CD14-positive monocyte (primary cell): Measurements from ENCODE around the gene IFITM2. TPM values are rescaled to one million over a fixed set of nuclear protein-coding genes. Genes with fewer than 3 reads are reported as not detected.

Source experiments
- DNase-seq, 3 donors: peaks; one replicate each; pipeline ENCODE4 v3.0.0-alpha.2; 2011 to 2022
- H2AFZ ChIP-seq: 2 replicates; pipeline ENCODE4 v1.6.0; 2012; ENCODE audit warnings: mild to moderate bottlenecking, low read depth, low read length, inconsistent platforms; ENCODE audit not compliant: insufficient read depth, poor library complexity, severe bottlenecking
- H3K27ac ChIP-seq, 2 donors: 1 replicate in 1 of 2; 2 replicates in 1 of 2; pipeline ENCODE4 v1.5.1; 2012 to 2013; ENCODE audit warnings: low read length in 2 of 2, control low read depth in 1 of 2, inconsistent platforms in 1 of 2, low read depth in 1 of 2, mild to moderate bottlenecking in 1 of 2
- H3K27me3 ChIP-seq, 2 donors: one replicate each; pipeline versions ENCODE4 v1.6.0 to v1.6.1; 2011 to 2013; ENCODE audit warnings: low read length in 2 of 2; ENCODE audit not compliant: control insufficient read depth in 2 of 2, insufficient read depth in 2 of 2
- H3K36me3 ChIP-seq, 2 donors: replicated peaks in 1 of 2; 1 replicate in 1 of 2; 2 replicates in 1 of 2; pipeline versions ENCODE4 v1.5.1 to v1.6.1; 2012 to 2013; ENCODE audit warnings: low read length in 2 of 2, control low read depth in 1 of 2, inconsistent platforms in 1 of 2, mild to moderate bottlenecking in 1 of 2; ENCODE audit not compliant: insufficient read depth in 2 of 2, control insufficient read depth in 1 of 2
- H3K4me1 ChIP-seq, 2 donors: 1 replicate in 1 of 2; 2 replicates in 1 of 2; pipeline versions ENCODE4 v1.5.1 to v1.6.1; 2012 to 2013; ENCODE audit warnings: low read length in 2 of 2, control low read depth in 1 of 2, inconsistent platforms in 1 of 2, mild to moderate bottlenecking in 1 of 2, moderate library complexity in 1 of 2; ENCODE audit not compliant: insufficient read depth in 2 of 2, control insufficient read depth in 1 of 2
- H3K4me2 ChIP-seq: replicated peaks from 2 replicates; pipeline ENCODE3; 2012; ENCODE audit warnings: low read length, moderate library complexity, mild to moderate bottlenecking; ENCODE audit not compliant: poor library complexity, severe bottlenecking; ENCODE audit errors: extremely low read depth
- H3K4me3 ChIP-seq, 3 experiments: fragments of 200-600 bp in 1 of 3; sonication (generic) in 1 of 3; replicated peaks in 1 of 3; 1 replicate in 2 of 3; 2 replicates in 1 of 3; pipeline ENCODE4 v1.5.1; 2011 to 2013; ENCODE audit warnings: low read length in 3 of 3, mild to moderate bottlenecking in 3 of 3, control low read depth in 2 of 3, low read depth in 2 of 3, inconsistent platforms in 1 of 3, moderate library complexity in 1 of 3
- H3K79me2 ChIP-seq: 2 replicates; pipeline ENCODE4 v1.6.0; 2012; ENCODE audit warnings: mild to moderate bottlenecking, control low read depth, inconsistent platforms, low read length, moderate library complexity; ENCODE audit not compliant: insufficient read depth
- H3K9ac ChIP-seq: 2 replicates; pipeline ENCODE4 v1.6.0; 2017; ENCODE audit warnings: low read length, mild to moderate bottlenecking; ENCODE audit not compliant: insufficient read depth, poor library complexity, severe bottlenecking
- H3K9me3 ChIP-seq, 2 donors: replicated peaks in 1 of 2; 1 replicate in 1 of 2; 2 replicates in 1 of 2; pipeline versions ENCODE4 v1.5.1 to v1.6.1; 2012 to 2013; ENCODE audit warnings: low read length in 2 of 2, control low read depth in 1 of 2; ENCODE audit not compliant: control insufficient read depth in 1 of 2, insufficient read depth in 1 of 2
- H4K20me1 ChIP-seq: 2 replicates; pipeline ENCODE4 v1.6.0; 2012; ENCODE audit warnings: mild to moderate bottlenecking, low read length, control low read depth, moderate library complexity; ENCODE audit not compliant: insufficient read depth
- H3K27ac Mint-ChIP-seq, 7 donors: one replicate each; pipeline ENCODE4 v1.8.0; 2020; ENCODE audit warnings: mild to moderate bottlenecking in 7 of 7, mixed read lengths in 7 of 7, moderate library complexity in 6 of 7, inconsistent platforms in 2 of 7
- H3K27me3 Mint-ChIP-seq, 3 donors: one replicate each; pipeline ENCODE4 v1.8.0; 2021 to 2022; ENCODE audit warnings: low read depth in 3 of 3, mild to moderate bottlenecking in 3 of 3, mixed read lengths in 3 of 3, moderate library complexity in 3 of 3, inconsistent platforms in 1 of 3
- H3K36me3 Mint-ChIP-seq, 2 donors: one replicate each; pipeline ENCODE4 v1.8.0; 2020; ENCODE audit warnings: mixed read lengths in 2 of 2, inconsistent platforms in 1 of 2, mild to moderate bottlenecking in 1 of 2
- H3K4me1 Mint-ChIP-seq: one replicate; pipeline ENCODE4 v1.8.0; 2020; ENCODE audit warnings: mild to moderate bottlenecking, mixed read lengths
- H3K4me3 Mint-ChIP-seq, 2 donors: one replicate each; pipeline ENCODE4 v1.8.0; 2020; ENCODE audit warnings: mild to moderate bottlenecking in 2 of 2, mixed read lengths in 2 of 2, moderate library complexity in 1 of 2
- H3K9me3 Mint-ChIP-seq, 7 donors: one replicate each; pipeline ENCODE4 v1.8.0; 2020 to 2022; ENCODE audit warnings: mixed read lengths in 7 of 7, mild to moderate bottlenecking in 6 of 7, moderate library complexity in 6 of 7, inconsistent platforms in 2 of 7
- WGBS: methylation state at CpG from one replicate; pipeline ENCODE4 v1.1.5; 2013; ENCODE audit warnings: missing lambda C conversion rate; ENCODE audit not compliant: insufficient coverage; 5-methylcytosine and 5-hydroxymethylcytosine counted together
- intact Hi-C, 2 donors: fragments of 100-400 bp; cut with micrococcal nuclease; formaldehyde crosslinking; loops; one replicate each; pipeline versions ENCODE4 v1.15.0 to v1.15.1; 2023
- polyA plus RNA-seq, 3 donors: library from polyadenylated mRNA; depleted of rRNA in 1 of 3; unstranded in 2 of 3; stranded (reverse) in 1 of 3; fragments of 300-500 nt in 2 of 3; fragments of >200 nt in 1 of 3; fragmentation: Illumina TruSeq in 2 of 3; gene quantifications; 1 replicate in 2 of 3; 2 replicates in 1 of 3; pipeline ENCODE4 v1.2.3, GENCODE V29; 2012 to 2021
- TF ChIP-seq, protein P1 (sequence below): fragments of 200-600 bp; IDR thresholded peaks from one replicate; pipeline ENCODE4 v1.8.0; 2022; ENCODE audit warnings: antibody characterized with exemption, mild to moderate bottlenecking

IFITM2 gene
- polyA plus RNA-seq, 3 donors: 625 to 1,147 (median 705) TPM

GRCh38 chr11:269146-269890 lies 38.3 kb upstream of the IFITM2 start:
- Histone ChIP-seq H3K4me3 (peak overlapping the region; percentile 47 to 77 (median 55)), H3K4me1 (peaks cover 37% of the 10 kb centered on the region in 2 donors), H2AFZ (peak overlapping the region; percentile 3), H3K79me2 (no peaks in the 10 kb centered on the region), H3K9me3 (peaks cover 0 to 5% of the 10 kb centered on the region in 2 donors), H3K4me2 (peak overlapping the region; percentile 81), H4K20me1 (no peaks in the 10 kb centered on the region), H3K27ac (peak overlapping the region; percentile 99 to 100), H3K27me3 (no peaks in the 10 kb centered on the region), H3K36me3 (no peaks in the 10 kb centered on the region), H3K9ac (peak overlapping the region; percentile 87)
- Mint-ChIP-seq H3K36me3 (peaks cover 0 to 2% of the 10 kb centered on the region in 2 donors), H3K4me1 (peaks cover 35% of the 10 kb centered on the region), H3K9me3 (peaks cover 0 to 8% (median 4%) of the 10 kb centered on the region in 7 donors), H3K27ac (peak overlapping the region; percentile 97 to 100 (median 99)), H3K4me3 (peak overlapping the region; percentile 84 to 99), H3K27me3 (peaks cover 0 to 9% (median 2%) of the 10 kb centered on the region in 3 donors)
- intact Hi-C loops: loop anchor here (2.0 to 5.0 kb wide), 4 partner anchors 33 to 235 kb away; partner anchors contain the start of genes PSMD13 (in 2 of the 2), SIRT3 (in 2 of the 2), BET1L (in 1 of the 2) and IFITM2 (in 1 of the 2)
- WGBS: 0% methylated on average over 8 of the region's 21 CpGs
- peak; percentile 96 to 99 (median 97) for DNase-seq
- TF ChIP-seq, protein P1, sequence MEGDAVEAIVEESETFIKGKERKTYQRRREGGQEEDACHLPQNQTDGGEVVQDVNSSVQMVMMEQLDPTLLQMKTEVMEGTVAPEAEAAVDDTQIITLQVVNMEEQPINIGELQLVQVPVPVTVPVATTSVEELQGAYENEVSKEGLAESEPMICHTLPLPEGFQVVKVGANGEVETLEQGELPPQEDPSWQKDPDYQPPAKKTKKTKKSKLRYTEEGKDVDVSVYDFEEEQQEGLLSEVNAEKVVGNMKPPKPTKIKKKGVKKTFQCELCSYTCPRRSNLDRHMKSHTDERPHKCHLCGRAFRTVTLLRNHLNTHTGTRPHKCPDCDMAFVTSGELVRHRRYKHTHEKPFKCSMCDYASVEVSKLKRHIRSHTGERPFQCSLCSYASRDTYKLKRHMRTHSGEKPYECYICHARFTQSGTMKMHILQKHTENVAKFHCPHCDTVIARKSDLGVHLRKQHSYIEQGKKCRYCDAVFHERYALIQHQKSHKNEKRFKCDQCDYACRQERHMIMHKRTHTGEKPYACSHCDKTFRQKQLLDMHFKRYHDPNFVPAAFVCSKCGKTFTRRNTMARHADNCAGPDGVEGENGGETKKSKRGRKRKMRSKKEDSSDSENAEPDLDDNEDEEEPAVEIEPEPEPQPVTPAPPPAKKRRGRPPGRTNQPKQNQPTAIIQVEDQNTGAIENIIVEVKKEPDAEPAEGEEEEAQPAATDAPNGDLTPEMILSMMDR: peak; percentile 55

DNA sequence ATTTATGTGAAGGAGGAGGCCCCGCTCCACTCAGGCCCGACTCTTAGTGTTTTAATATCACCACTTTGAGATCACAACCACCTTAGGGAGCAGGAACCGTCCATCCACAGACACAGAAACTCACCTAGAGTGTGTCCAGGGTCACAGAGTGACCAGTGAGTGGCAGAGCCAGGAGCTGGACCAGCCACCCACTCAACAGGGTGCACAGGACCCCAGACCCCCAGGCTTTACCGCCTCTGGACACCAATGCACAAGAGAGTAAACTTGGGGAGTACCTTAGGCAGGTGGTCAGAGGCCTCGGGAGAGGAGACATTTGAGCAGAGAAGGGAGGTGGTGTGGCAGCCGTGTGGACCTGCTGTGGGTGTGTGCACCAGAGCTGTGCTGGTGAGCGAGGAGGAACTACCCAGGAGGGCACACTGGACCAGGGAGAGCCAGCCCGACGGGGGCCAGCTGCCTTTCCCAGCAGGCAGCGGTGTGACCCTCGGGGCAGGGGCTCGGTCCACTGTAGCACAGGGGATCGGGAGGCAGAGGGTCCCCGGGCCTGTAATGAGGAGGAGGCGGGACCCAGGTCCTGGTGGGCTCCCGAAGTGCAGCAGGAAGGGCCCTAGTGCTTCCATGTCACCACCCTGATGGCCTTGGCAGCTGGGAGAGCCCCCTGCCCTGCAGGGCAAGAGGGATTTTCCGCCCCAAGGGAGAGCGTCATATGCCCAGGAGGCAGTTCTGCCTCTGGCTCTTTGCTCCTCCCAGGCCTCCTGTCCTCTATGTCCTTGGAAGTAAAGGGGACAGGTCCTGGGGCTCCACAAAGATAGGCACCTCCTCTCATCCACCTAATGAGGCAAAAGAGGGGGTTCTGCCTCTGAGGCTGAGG lies 36.9 kb upstream of the IFITM2 start:
- no peaks in the 10 kb centered on the region for H3K27me3 ChIP-seq
- whole genome bisulfite sequencing: 82% methylated on average over 15 of the region's 18 CpGs
- peaks cover 0 to 2% of the 10 kb centered on the region in 2 donors for H3K36me3 Mint-ChIP-seq
- H3K27me3 Mint-ChIP-seq: peaks cover 0 to 7% (median 0%) of the 10 kb centered on the region in 3 donors
- H4K20me1 ChIP-seq: no peaks in the 10 kb centered on the region
- H3K79me2 ChIP-seq: no peaks in the 10 kb centered on the region
- H2AFZ ChIP-seq: no peak overlapping the region
- H3K27ac Mint-ChIP-seq: peak overlapping the region; percentile 97 to 100 (median 99)
- peak in 1 of 3 donors; percentile 21 for DNase-seq
- peaks cover 0 to 5% of the 10 kb centered on the region in 2 donors for H3K9me3 ChIP-seq
- H3K9ac ChIP-seq: peak overlapping the region; percentile 87
- H3K4me3 ChIP-seq: no peak overlapping the region
- no peaks in the 10 kb centered on the region for H3K36me3 ChIP-seq
- intact Hi-C loops: no loop called here
- peaks cover 41 to 45% of the 10 kb centered on the region in 2 donors for H3K4me1 ChIP-seq
- TF ChIP-seq, protein P1: no peak
- no peak overlapping the region for H3K4me3 Mint-ChIP-seq
- H3K4me1 Mint-ChIP-seq: peaks cover 41% of the 10 kb centered on the region
- H3K9me3 Mint-ChIP-seq: peaks cover 0 to 8% (median 4%) of the 10 kb centered on the region in 7 donors
- peak overlapping the region; percentile 99 to 100 for H3K27ac ChIP-seq
- no peak overlapping the region for H3K4me2 ChIP-seq
